HG03066 (cell line): ENCODE measurements around the gene BTBD17.

Experiments
- ATAC-seq: cut with Tn5 transposase; IDR thresholded peaks from one replicate; pipeline ENCODE4 v1.9.1; 2021; ENCODE audit warnings: low read depth; ENCODE audit not compliant: unreplicated experiment

Gene BTBD17

DNA sequence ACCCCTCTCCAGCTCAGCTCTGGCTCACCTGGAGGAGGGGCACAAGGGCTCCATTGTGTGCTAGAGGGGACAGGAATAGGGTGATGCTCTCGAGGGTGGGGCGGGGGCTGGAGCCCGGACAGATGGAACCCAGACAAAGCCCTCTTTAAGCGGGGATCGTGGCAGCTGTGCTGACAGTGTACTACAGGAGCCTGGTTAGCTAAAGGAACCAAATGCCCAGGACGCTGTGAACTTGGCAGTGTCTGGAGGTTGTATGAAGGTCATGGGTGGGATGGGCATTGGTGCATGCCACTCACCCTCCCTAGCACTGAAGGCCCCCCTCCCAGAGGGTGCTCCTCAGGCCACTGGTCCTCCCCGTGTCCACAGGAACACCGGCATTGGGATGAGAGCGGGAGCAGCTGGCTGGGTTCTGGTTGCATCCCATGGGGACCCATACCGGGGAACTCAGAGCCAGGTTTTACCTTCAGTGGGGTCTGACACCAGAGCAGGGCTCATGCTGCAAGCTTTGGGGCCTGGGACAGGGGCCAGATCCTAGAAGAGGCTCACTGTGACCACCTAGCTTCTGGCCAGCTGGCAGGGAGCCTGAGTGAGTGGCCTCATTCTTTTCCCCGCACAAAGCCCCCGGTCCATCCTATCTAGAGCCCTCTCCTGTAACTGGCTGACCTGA, 23.7 kb downstream of the BTBD17 start:
- no peak for ATAC-seq

DNA sequence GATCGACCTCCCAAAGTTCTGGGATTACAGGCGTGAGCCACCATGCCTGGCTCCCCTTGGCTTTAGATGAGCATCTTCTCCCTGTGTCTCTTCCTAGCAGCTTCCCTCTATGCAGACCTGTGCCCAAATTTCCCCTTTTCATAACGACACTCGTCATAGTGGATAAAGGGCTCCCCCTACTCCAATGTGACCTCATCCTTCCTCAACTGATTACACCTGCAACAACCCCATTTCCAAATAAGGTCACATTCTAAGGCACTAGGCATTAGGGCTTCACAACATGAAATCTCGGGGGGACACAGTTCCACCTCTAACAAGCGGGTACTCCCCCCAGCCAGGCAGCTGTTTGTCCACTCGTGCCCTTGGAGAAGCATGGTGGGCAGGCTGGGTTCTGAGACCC, 25.4 kb downstream of the BTBD17 start:
- ATAC-seq, result no peak

GRCh38 chr17:74335529-74336062, 26.1 kb downstream of the BTBD17 start:
- ATAC-seq, result no peak

GRCh38 chr17:74334393-74335039, 27.2 kb downstream of the BTBD17 start:
- ATAC-seq, result no peak

DNA sequence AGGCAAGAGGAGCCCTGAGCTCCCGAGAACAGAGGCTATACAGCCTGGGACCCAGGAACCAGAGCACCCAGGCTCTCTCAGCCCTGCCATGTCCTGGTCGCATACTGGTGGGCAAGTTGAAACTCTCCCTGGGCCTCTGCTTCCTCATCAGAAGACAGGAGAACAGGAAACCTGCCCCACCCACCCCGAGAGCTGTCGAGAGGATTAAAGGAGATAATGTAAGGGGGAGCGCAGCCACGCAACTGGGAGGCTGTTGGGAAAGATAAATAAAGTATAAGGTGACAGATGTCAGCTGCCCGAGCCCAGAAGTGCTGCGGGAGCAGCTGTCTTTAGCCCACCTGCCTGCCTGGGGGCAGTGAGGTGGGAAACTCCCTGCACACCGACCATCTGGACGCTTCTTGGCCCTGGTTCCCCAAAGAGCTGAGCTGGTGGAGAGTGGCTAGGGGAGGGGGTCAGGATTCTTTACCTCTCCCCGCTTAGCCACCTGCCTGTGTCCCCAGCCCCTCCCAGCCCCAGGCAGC, 28.8 kb downstream of the BTBD17 start:
- no peak for ATAC-seq

DNA sequence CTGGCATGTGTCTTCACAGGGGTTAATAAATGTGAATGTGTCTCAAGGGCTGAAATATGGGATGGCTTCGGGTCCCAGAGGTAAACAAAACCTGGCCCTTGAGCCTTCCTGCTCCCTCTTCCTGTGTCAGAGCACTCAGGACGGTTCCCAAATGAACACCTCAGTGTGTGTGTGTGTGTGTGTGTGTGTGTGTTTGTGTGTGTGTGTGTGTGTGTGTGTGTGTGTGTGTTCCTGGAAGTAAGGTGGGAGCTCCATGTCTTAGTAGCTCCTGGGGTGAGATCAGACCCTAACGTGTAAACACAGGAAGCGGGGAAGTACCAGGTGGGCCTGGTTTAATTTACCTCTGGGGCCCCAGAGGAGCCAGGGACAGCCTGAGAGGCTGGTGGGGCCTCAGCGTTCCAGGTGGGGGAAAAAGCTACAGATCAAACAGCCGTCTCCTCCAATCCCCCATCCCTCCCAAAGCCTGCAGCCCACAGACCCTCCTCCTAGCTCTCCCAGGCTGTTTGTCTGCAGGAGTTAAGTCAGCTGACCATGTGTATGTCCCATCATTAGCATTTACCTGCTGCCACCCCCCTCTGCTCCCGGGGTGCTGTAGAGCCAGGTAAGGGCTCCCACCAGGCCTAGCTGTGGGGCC, 29.5 kb downstream of the BTBD17 start:
- no peak for ATAC-seq

GRCh38 chr17:74330446-74330845, 31.2 kb downstream of the BTBD17 start:
- ATAC-seq, result no peak

- ATAC-seq, result no peak
These were observed 32.3 kb downstream of the BTBD17 start for GRCh38 chr17:74329378-74329777.

GRCh38 chr17:74328487-74328886, 33.2 kb downstream of the BTBD17 start:
- no peak for ATAC-seq

DNA sequence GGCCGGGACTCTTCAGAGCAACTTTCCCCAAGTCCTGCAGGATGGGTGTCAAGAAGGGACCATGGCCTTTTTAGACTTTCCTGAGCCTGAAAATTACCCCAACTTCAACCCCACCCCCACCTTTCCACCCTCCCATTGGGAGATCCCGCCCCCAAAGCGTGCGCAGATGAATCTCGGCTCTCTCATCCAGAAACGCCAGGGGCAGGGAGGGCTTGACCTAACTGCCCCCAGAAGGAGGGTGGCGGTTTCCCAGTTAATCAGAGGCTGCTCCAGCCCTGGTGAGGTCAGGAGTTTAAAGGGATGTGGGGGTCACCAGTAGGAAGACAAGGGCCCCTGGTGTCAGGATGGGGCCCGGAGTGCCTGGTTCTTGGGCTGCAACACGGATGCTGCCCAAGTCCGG, 35.2 kb downstream of the BTBD17 start:
- ATAC-seq, result no peak

- ATAC-seq, result no peak
These were observed 35.8 kb downstream of the BTBD17 start, which contains the start of gene KIF19 for GRCh38 chr17:74325743-74326379. Gene KIF19 (plus strand): TSS chr17:74326226. CDS start chr17:74326350, 124 bp downstream.

DNA sequence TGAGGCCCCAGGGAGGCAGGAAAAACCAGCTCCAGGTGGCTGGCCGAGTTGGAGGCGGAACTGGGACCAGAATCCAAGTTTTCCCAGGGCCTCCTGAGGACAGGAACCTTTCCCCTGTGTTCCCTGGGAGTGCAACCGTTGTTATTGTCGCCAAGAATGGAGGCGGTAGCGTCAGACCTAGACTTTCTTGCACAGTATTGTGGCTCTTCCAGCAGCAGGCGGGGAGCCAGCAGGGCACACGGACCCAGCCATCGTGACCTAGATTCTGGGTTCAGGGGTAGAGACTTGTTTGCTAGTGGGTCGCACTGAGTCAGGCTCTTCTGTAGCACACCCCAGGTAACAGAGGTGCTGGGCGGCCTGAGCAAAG, 36.3 kb downstream of the BTBD17 start:
- no peak for ATAC-seq

GRCh38 chr17:74324521-74324920, 37.1 kb downstream of the BTBD17 start:
- no peak for ATAC-seq

GRCh38 chr17:74318391-74318790, 43.3 kb downstream of the BTBD17 start:
- no peak for ATAC-seq

- no peak for ATAC-seq
These were observed 44.6 kb downstream of the BTBD17 start for GRCh38 chr17:74317071-74317470.

DNA sequence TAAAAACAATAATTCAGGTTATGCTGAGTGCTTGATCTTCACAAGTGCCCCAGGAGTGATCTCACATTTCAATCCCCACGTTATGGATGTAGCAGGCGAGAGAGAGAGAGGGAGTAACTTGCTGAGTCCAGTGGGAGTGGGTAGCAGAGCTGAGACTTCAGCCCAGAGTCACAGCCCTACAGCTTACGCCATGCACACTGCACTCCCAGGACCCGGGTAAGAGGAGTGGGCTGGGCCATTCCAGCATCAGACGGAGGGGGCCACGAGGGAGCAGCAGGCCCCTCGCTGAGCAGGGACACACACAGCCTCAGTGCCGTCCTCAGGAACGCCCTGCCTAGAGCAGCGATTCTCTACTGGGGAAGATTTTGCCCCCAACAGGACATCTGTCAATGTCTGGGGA, 45.4 kb downstream of the BTBD17 start:
- ATAC-seq, result no peak

DNA sequence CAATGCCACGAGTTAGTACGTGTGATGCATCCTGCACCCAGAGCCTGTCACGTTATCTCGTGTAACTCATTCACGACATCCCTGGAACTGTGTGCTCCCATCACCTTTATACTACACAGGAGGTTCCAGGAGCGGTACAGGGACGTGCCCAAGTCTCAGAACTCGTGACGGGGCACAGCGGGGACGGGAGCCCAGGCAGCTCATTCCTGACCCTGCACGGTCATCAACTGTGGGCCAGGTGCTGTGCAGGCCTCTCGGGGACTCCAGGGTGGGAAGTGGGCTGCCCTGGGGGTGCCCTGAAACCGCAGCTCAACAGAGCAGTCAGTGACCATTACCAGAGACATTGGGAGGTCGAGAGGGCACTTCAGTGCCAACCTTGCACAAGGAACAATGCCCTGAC, 46.8 kb downstream of the BTBD17 start:
- ATAC-seq, result no peak

DNA sequence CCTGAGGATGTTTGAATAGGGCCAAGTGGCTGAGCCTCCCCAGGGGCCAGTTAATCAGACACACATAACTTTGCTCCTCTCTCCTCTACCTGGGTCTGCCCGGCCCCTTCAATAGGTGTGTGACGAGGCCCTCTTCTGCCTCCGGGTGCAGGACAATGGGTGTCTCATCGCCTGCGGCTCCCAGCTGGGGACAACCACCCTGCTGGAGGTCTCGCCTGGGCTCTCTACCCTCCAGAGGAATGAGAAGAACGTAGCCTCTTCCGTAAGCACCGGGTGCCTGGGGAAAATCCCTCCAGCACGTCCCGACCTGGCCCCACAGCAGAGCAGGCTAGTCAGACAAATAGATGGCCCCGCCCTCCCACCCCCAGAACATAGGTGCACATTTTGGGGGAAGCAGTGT, 51.8 kb downstream of the BTBD17 start:
- no peak for ATAC-seq

DNA sequence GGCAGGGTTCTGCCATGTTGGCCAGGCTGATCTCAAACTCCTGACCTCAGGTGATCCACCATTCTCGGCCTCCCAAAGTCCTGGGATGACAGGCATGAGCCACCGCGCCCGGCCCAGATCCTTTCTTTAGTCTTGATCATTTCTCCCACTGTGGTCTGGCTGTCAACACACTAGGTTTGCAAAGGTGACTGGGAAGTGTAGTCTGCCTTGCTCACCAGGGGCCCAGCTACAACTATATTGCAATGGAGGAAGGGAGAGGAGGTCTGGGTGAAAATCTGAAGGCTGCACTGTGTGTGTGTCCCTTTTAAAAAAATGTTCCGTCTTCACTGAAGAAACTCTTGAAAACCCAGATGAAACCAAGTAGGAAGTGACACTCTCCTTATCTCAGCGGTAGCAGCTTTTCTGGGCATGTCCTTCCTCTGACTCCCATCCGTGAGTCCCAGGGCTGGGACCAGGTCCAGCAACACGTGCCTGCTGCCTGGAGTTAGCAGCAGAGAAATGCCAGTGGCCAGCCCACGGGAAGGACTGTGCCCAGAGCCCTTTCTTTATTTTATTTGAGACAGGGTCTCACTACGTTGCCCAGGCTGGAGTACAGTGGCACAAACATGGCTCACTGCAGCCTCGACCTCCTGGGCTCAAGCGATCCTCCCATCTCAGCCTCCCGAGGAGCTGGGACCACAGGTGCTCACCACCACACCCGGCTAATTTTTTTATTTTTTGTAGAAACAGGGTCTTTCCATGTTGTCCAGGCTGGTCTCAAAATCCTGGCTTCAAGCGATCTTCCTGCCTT, 53.5 kb downstream of the BTBD17 start:
- ATAC-seq, result no peak
